Measurements from ENCODE around the gene CCT8L2.
"Not testable (repeated sequence)": the region's sequence is repeated elsewhere in the genome, so short reads cannot be mapped to it uniquely, and the experiment has no call there.

CCT8L2 gene

GRCh38 chr22:16559056-16559955 lies 33.3 kb downstream of the CCT8L2 start:
- DNase-seq (ENCODE audit: low spot score): no peak

- not testable (repeated sequence) for DNase-seq (ENCODE audit: low spot score)
These were observed 34.1 kb downstream of the CCT8L2 start for GRCh38 chr22:16558376-16558945.

GRCh38 chr22:16557511-16557910 lies 35.1 kb downstream of the CCT8L2 start:
- not testable (repeated sequence) for DNase-seq (ENCODE audit: low spot score)

GRCh38 chr22:16555077-16555994 lies 37.3 kb downstream of the CCT8L2 start:
- DNase-seq (ENCODE audit: low spot score): not testable (repeated sequence)

- not testable (repeated sequence) for DNase-seq (ENCODE audit: low spot score)
These were observed 49.3 kb downstream of the CCT8L2 start for GRCh38 chr22:16543310-16543709.

All from LoVo (cell line).